Measurements from ENCODE around the gene LTB4R.
A peak's percentile ranks its signal among the peaks of the same experiment; 100 is the strongest.
"Not testable (repeated sequence)": the region's sequence is repeated elsewhere in the genome, so short reads cannot be mapped to it uniquely, and the experiment has no call there.

The LTB4R gene

GRCh38 chr14:24325041-24325530 lies 13.8 kb downstream of the LTB4R start:
- DNase-seq = no peak

DNA sequence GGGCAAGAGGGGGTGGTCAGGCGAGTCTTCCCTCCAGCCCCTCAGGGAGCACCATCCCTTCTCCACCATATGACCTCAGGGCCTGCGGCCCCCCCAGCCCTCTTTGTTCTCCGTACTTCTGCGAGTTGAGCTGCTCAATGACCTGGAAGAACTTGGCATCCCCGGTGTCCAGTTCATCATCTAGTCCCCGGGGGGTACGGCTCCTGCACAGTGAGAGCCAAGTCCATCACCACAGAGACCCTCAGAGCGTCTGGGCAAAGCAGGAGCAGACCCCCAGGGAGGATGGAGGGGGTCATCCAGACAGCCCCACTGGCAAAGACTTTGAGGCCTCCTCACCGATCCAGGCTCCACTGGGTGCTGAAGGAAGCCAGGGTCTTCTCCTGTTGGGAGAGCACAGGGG lies 14.7 kb downstream of the LTB4R start:
- DNase-seq = no peak

DNA sequence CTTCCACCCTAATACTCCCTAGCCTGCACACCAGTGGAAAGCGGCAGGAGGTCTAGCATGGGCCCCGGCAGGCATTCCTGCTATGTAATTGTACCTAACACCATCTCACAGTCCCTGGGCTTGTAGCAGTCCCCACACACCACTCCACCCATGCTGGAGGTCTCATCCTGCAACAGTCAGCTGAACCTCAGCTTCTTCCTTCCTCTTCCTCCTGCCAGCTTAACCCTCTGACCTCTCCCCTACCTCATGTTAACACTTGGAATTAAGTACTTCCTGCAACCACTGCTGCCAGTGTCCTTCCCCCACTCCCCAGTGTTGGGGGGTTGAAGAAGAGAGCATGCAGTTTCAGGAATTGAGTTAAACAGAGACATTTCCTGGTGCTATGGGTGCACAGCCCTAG lies 16.0 kb downstream of the LTB4R start:
- DNase-seq = no peak

DNA sequence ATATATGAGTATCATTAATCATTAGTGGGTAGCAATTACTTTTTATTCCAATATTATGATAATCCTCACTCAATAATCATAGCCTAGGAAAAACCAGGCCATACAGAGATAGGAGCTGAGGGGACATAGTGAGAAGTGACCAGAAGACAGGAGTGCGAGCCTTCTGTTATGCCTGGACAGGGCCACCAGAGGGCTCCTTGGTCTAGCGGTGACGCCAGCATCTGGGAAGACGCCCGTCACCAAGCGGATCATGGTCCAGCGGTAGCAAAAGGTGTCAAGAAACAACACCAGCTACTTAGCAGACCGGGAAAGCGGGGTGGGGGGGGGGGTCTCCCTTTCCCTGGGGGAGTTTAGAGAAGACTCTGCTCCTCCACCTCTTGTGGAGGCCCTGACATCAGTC lies 16.6 kb downstream of the LTB4R start:
- DNase-seq = not testable (repeated sequence)

GRCh38 chr14:24329073-24329663 lies 17.9 kb downstream of the LTB4R start:
- DNase-seq = no peak

DNA sequence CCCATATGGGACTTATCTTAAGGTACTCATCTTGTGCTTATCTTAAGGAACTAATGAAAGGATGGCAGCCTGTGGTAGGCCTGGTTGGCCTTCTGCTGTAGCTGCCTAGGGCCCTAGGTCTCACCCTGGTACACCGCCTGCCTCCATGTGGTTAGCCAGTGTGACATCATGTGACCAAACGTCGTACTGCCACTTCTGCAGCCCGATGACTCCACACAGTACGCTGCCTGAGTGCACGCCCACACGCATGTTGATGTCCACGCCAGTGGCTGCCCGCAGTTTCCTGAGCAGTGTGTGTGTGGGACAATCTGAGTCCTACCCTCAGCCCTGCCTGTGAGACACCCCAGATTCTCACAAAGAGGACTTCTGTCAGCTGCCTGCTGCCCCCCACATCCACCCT lies 18.4 kb downstream of the LTB4R start:
- no peak for DNase-seq

DNA sequence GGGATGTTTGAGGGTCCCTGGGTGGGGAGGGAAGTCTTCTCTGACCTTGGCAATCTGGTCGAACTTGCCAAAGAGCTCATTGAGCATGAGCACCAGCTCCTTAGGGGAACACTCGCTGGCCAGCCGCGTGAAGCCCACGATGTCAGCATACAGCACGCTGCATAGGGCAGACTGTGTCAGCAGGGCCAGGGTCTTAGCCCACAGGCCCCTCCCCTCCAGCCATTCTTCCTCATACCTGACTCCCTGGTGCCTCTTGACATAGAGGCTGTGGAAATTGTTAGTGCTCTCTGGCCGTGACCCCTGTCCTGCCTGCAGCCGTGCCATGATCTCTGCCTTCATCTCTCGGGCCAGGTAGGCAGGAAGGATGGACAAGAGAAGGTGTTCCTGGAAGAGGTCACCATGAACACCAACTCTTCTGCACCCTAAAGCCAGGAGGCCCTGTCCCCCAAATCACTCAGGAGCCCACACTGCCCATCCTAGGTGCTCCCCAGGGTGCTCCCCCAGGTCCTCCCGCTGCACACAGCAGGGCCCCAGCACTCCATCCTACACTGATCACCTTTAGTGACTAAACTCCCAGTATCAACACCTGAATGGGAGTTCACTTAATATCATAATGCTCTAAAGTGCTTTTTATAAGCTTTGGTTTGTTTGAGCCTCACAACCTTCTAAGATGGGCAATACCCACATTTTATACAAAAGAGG lies 19.8 kb downstream of the LTB4R start:
- DNase-seq = no peak

GRCh38 chr14:24331731-24332267 lies 20.5 kb downstream of the LTB4R start:
- no peak for DNase-seq

DNA sequence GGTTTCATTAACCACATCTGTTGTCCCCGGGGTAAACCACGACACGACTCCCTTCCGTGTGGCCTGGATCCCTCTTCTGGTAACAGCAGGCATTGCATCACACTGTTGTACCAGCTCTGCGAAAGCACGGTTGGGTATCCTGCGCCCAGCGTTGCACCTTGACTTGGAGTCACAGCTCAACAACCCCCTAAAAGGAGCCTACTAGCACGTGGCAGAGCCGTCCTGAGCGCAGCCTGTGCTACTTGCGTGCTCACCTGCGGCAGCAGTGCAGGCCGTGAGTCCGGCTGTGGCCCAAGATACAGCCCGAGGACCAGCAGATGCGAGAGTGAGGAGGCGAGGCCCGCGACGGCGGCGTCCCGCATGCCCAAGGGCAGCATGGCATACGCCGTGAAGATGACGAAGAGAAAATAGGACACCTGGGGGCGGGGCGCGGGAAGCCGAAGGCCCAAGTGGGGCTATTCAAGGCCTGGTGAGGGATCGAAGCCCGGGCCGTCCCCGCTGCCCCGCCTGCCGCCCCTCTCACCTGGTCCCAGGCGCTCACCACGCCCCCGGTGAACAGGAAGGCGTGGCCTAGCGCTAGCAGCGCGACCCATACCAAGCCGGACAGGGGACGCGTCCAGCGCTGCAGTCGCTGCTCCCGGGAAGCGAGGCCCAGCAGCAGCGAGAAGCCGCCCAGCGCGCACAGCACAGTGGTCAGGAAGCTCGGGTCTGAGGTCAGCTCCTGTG lies 21.1 kb downstream of the LTB4R start:
- DNase-seq = peak; percentile 79

- no peak for DNase-seq
Measured at GRCh38 chr14:24334431-24335291, 23.4 kb downstream of the LTB4R start, which contains the start of gene ADCY4. Gene ADCY4 (minus strand): TSS chr14:24335071. CDS start chr14:24334652, 419 bp downstream.

DNA sequence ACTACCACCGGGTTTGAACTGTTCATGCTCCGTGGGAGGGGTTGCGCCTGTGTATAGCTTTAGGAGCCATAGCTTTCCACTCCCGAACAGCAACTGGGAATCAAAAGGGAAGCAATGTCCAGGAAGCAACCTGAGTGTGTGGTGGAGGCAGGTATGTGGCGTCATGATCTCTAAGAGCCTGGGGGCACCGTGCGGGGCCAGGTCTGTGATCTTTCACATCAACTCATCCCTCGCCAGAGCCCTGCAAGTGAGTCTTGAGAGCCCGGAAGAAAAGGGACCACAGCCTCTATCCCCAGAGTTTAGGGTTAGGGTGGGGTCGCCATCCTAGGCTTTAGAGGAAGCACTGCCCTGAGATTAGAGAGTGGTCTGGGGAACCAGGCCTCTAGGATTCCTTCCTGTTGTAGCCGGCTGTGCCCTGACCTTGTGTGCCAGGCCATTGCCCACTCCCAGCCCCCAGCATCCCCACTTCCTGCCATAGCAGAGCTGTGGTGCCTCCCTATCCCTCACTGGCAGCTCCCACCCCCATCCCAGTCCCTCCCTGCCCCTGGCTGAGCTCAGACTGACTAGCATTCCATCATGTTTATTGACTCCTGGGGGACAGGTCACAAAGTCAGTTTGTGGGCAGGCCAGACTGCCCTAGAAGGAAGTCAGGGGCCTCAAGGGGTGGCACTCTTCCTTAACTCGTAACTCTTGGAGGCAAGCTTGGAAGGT lies 24.3 kb downstream of the LTB4R start:
- DNase-seq = no peak

DNA sequence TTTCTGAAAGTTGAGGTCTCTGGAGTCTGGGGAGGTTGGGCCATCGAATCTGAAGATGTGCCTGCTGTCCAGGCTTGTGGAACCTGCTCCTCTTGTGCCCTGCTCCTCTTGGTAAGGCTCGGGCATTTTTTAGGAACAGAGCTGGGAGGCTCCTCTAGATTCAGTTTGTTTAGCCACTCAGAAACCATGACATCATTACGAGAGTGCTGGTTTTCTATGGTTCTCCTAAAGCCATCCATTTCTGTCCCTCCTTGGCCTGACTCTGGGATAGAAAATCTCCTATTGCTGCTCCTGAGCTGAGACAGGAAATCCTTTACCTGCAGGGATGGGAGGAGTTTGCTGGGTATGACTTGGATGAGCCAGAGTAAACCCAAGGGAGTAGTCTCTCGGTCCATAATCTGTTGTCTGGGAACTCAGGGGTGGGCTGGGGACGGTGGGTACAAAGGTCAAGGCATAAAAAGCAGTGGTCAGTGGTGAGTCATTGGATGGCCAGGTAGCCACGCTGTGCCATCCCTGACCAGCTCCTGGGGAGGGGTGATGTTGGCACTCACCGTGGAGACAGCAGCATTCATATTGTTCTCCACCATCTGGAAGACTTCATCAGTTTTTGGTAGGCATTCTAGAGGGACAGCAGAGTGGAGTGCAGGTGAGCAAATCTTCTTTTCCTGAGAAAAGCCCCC lies 26.0 kb downstream of the LTB4R start:
- no peak for DNase-seq

- DNase-seq = no peak
Measured at GRCh38 chr14:24337824-24338175, 26.5 kb downstream of the LTB4R start.

DNA sequence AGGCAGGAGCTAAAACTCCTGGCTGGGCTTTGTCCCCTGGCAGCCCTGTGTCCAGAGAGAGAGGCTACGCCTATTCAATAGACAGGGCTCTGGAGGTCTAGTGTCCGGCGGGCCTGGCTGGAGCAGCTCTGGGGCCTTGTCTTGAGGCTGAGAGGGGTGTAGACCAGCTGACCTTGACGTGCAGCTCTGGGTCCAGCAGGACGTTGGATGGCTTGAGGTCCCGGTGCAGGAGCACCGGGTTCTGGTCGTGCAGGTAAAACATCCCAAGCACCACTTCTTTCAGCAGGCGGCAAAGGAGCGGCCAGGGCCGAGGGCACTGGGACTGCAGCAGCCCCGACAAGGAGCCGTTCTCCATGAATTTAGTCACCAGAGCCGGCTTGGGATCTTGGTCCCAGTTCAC lies 27.5 kb downstream of the LTB4R start:
- DNase-seq = no peak

DNA sequence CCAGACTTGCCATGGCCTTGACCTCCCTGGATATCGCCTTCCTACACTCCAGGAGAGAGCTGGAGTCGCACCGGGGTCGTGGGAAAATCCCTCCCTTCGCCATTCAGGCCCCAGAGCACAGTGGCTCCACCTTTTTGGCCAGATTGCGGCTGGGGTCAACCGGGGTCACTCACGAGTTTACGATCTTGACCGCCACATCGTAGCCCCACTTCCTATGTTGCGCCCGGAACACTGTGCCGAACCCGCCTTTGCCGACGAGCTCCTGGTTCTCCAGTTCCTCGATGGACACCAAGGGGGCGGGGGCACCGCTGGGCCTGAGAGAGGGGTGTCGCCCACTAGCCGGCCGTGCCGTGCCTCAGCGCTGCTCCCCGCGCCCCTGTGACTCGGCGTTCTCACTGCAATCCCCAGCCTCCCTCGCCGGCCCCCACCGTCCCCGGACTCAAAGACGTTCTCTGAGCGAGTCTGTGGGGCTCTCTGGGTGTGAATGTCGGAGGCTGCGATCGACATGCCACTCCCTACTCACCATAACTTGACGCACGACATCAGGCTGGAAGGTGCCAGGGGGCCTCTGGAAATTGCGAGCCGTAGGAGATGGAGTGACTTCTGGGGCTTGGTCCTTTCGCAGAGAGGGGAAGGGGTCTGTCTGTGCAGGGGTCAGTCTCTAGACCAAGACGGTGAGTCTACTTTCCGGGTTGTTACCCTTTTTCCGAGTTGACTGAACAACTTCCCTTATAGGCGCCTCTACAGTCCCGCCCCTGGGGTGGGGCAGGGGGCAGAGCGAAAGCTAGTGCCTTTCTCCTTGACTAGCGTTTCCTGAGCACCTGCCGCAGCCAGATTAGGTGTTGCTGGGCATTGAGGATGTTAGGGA lies 28.2 kb downstream of the LTB4R start, which contains the start of gene RIPK3:
Gene RIPK3, minus strand, starts transcription at position 708 of the 868 bp plus-strand sequence. Its CDS starts 165 bp downstream, at position 543.
- peak; percentile 61 for DNase-seq

GRCh38 chr14:24340606-24341005 lies 29.3 kb downstream of the LTB4R start:
- DNase-seq = no peak

DNA sequence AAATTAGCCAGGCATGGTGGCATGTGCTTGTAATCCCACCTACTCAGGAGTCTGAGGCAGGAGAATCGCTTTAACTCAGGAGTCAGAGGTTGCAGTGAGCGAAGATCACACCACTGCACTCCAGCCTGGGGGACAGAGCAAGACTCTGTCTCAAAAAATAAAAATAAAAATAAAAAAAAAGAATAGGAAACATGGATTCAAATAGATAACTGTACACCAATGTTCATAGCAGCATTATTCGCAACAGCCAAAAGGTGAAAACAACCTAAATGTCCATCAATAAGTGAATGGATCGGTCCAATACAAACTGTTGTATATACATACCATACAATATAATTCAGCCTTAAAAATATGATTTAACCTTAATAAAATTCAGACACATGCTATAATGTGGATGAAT lies 31.6 kb downstream of the LTB4R start:
- DNase-seq = no peak

DNA sequence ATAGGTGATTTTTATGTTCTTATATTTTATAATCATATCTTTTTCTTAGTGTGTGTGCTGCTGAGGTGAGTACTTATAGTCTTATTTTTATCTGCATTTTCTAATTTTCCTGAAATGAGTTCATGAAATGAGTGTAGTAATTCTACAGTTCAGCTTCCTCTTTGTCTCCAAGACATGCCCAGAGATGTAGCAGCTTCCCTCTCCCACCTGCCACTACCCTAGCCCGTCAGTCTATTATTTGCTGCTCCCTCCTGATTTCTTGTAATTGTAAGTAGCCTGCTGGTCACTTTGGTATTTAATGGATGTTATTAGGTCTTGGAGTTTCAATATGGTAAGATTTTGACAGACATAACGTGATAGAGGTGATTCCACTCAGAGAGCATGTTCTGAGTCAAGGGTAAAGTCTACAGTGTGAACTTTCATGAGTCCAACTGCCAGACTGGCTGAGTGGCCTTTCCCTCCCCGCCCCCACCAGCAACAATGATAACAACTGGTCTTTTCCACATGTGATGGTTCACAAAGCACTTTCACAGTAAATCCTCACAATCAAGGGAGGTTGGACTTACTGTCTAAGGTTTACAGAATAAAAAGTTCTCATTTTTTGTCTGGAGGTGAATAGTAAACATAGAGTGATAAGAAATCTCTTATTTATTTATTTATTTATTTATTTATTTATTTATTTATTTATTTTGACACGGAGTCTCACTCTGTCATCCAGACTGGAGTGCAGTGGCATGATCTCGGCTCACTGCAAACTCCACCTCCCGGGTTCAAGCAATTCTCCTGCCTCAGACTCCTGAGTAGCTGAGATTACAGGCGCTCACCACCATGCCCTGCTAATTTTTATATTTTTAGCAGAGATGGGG lies 32.7 kb downstream of the LTB4R start:
- no peak for DNase-seq

DNA sequence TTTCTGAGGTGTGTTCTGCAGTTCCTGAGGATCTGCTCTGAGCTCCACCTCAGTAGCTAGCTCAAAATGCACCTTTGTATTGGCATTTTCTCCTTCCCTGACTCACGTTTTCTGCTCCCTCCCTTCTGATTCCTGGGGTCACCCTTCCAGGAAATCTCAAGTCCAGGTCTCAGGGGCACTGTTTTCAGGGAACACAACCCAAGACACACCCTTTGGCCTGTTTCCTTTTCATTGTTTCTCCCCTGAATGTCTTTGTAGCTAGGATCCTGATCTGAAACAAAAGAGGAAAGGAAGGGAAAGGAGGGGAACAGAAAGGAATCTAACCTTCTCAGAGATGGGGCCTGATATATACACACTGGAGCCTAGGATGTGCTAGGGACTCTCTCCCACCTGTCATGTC lies 35.8 kb downstream of the LTB4R start:
- DNase-seq = no peak
